ENCODE results near the gene PCDHGB3. TPM values are rescaled to one million over a fixed set of nuclear protein-coding genes. Genes with fewer than 3 reads are reported as not detected.

The PCDHGB3 gene
- polyA plus RNA-seq, 1 of the 3 experiments (the other 2 are of a cell fraction) = 0.53 TPM

DNA sequence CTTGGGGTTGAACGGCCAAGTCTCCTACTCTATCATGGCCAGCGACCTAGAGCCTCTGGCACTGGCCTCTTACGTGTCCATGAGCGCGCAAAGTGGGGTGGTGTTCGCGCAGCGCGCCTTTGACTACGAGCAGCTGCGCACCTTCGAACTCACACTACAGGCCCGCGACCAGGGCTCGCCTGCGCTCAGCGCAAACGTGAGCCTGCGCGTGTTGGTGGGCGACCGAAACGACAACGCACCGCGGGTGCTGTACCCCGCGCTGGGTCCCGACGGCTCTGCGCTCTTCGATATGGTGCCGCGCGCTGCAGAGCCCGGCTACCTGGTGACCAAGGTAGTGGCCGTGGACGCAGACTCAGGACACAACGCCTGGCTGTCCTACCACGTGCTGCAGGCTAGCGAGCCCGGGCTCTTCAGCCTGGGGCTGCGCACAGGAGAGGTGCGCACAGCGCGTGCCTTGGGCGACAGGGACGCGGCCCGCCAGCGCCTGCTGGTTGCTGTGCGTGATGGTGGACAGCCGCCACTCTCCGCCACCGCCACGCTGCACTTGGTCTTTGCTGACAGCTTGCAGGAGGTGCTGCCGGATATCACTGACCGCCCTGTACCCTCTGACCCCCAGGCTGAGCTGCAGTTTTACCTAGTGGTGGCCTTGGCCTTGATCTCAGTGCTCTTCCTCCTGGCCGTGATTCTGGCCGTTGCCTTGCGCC lies 29.7 kb downstream of the PCDHGB3 start:
- H3K4me1 ChIP-seq (ENCODE audit: control insufficient read depth in 1 of 2, insufficient read depth in 2 of 2, low read depth in 1 of 2, low read length in 1 of 2) = no peaks in the 10 kb centered on the region

More for the DNA sequence above, 29.7 kb downstream of the PCDHGB3 start:
- ChIA-PET CTCF (no interaction called here), POLR2A (no interaction called here)
- H2AFZ ChIP-seq (ENCODE audit: low read depth) = no peak overlapping the region
- TF ChIP-seq JUND (IDR thresholded peaks at IDR 0.05) (no peak), SMC3 (IDR thresholded peaks at IDR 0.05; ENCODE audit: low read depth, low read length) (no peak), USF2 (IDR thresholded peaks at IDR 0.05; ENCODE audit: borderline replicate concordance, low read depth, low read length) (no peak), SIN3A (IDR thresholded peaks at IDR 0.05; ENCODE audit: borderline replicate concordance, low read depth, low read length) (no peak), NRF1 (IDR thresholded peaks at IDR 0.05; ENCODE audit: low read depth, low read length) (no peak), RAD21 (IDR thresholded peaks at IDR 0.05; ENCODE audit: low read length) (no peak), ZBTB33 (IDR thresholded peaks at IDR 0.05; ENCODE audit: borderline replicate concordance, low read depth) (no peak), NFIC (IDR thresholded peaks at IDR 0.05; ENCODE audit: borderline replicate concordance) (no peak), ELF1 (IDR thresholded peaks at IDR 0.05) (no peak), FOXM1 (IDR thresholded peaks at IDR 0.05; ENCODE audit: low read depth) (no peak), RXRA (IDR thresholded peaks at IDR 0.05; ENCODE audit: borderline replicate concordance, low read depth) (no peak), EZH2phosphoT487 (IDR thresholded peaks at IDR 0.05; ENCODE audit: borderline replicate concordance, low read depth) (no peak), TAF1 (IDR thresholded peaks at IDR 0.05; ENCODE audit: borderline replicate concordance, low read depth, low read length) (no peak), FOXJ3 (CRISPR knock-in tag; IDR thresholded peaks at IDR 0.05) (no peak), MEF2A (IDR thresholded peaks at IDR 0.05; ENCODE audit: borderline replicate concordance, low read depth) (no peak)
- TF ChIP-seq, protein P1, sequence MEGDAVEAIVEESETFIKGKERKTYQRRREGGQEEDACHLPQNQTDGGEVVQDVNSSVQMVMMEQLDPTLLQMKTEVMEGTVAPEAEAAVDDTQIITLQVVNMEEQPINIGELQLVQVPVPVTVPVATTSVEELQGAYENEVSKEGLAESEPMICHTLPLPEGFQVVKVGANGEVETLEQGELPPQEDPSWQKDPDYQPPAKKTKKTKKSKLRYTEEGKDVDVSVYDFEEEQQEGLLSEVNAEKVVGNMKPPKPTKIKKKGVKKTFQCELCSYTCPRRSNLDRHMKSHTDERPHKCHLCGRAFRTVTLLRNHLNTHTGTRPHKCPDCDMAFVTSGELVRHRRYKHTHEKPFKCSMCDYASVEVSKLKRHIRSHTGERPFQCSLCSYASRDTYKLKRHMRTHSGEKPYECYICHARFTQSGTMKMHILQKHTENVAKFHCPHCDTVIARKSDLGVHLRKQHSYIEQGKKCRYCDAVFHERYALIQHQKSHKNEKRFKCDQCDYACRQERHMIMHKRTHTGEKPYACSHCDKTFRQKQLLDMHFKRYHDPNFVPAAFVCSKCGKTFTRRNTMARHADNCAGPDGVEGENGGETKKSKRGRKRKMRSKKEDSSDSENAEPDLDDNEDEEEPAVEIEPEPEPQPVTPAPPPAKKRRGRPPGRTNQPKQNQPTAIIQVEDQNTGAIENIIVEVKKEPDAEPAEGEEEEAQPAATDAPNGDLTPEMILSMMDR (IDR thresholded peaks at IDR 0.05) = no peak
- TF ChIP-seq, protein P2, sequence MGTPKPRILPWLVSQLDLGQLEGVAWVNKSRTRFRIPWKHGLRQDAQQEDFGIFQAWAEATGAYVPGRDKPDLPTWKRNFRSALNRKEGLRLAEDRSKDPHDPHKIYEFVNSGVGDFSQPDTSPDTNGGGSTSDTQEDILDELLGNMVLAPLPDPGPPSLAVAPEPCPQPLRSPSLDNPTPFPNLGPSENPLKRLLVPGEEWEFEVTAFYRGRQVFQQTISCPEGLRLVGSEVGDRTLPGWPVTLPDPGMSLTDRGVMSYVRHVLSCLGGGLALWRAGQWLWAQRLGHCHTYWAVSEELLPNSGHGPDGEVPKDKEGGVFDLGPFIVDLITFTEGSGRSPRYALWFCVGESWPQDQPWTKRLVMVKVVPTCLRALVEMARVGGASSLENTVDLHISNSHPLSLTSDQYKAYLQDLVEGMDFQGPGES (IDR thresholded peaks at IDR 0.05; ENCODE audit: low read depth, low read length) = no peak
- TF ChIP-seq, protein P3, sequence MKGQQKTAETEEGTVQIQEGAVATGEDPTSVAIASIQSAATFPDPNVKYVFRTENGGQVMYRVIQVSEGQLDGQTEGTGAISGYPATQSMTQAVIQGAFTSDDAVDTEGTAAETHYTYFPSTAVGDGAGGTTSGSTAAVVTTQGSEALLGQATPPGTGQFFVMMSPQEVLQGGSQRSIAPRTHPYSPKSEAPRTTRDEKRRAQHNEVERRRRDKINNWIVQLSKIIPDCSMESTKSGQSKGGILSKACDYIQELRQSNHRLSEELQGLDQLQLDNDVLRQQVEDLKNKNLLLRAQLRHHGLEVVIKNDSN (IDR thresholded peaks at IDR 0.05; ENCODE audit: borderline replicate concordance, low read depth) = no peak
- TF ChIP-seq, protein P4, sequence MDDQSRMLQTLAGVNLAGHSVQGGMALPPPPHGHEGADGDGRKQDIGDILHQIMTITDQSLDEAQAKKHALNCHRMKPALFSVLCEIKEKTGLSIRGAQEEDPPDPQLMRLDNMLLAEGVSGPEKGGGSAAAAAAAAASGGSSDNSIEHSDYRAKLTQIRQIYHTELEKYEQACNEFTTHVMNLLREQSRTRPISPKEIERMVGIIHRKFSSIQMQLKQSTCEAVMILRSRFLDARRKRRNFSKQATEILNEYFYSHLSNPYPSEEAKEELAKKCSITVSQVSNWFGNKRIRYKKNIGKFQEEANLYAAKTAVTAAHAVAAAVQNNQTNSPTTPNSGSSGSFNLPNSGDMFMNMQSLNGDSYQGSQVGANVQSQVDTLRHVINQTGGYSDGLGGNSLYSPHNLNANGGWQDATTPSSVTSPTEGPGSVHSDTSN (IDR thresholded peaks at IDR 0.05) = no peak
- H4K20me1 ChIP-seq (ENCODE audit: insufficient read depth) = no peaks in the 10 kb centered on the region
- H3K27me3 ChIP-seq (ENCODE audit: insufficient read depth) = no peaks in the 10 kb centered on the region
- no peak overlapping the region; a peak in 1 of 4 replicates for H3K4me3 ChIP-seq (ENCODE audit: low read depth in 2 of 2, low read length in 1 of 2)
- H3K36me3 ChIP-seq (replicated peaks in 1 of 2; ENCODE audit: control insufficient read depth in 1 of 2, insufficient read depth in 2 of 2, low read length in 1 of 2) = no peaks in the 10 kb centered on the region
- no peak overlapping the region for H3K27ac ChIP-seq (ENCODE audit: low read depth in 2 of 2, low read length in 1 of 2)
- H3K9me3 ChIP-seq = peaks cover 7% of the 10 kb centered on the region; the same call in 1 of the 2 replicates
- no peaks in the 10 kb centered on the region for H3K9me2 ChIP-seq
- H3K4me2 ChIP-seq = no peak overlapping the region
- no peak overlapping the region for H3K9ac ChIP-seq
- no peak for DNase-seq
- H3K79me2 ChIP-seq (ENCODE audit: insufficient read depth) = no peaks in the 10 kb centered on the region; the same call in 1 of the 2 replicates
- no peaks in the 10 kb centered on the region for H3F3A ChIP-seq (replicated peaks; ENCODE audit: insufficient read depth)
- 84% methylated on average over 58 of the region's 61 CpGs for WGBS (ENCODE audit: low lambda C conversion rate)

All from SK-N-SH (cell line).